Stimulated activated naive CD8-positive, alpha-beta T cell treated with anti-CD3 and anti-CD28 coated beads, Interleukin-15, Interleukin-2, amounts not matched to agents 100 U/mL and 50 U/mL, for 24 hours (primary cell): ENCODE measurements around the gene PDE3B.
A peak's percentile ranks its signal among the peaks of the same experiment; 100 is the strongest.
"Not testable (repeated sequence)": the region's sequence is repeated elsewhere in the genome, so short reads cannot be mapped to it uniquely, and the experiment has no call there.

Experiments used
- ATAC-seq: fragments of 150-1000 bp; cut with Tn5 transposase; one replicate; pipeline ENCODE4 v1.10.0; 2021
- DNase-seq: peaks from one replicate; pipeline ENCODE4 v3.0.0; 2021

Gene PDE3B

DNA sequence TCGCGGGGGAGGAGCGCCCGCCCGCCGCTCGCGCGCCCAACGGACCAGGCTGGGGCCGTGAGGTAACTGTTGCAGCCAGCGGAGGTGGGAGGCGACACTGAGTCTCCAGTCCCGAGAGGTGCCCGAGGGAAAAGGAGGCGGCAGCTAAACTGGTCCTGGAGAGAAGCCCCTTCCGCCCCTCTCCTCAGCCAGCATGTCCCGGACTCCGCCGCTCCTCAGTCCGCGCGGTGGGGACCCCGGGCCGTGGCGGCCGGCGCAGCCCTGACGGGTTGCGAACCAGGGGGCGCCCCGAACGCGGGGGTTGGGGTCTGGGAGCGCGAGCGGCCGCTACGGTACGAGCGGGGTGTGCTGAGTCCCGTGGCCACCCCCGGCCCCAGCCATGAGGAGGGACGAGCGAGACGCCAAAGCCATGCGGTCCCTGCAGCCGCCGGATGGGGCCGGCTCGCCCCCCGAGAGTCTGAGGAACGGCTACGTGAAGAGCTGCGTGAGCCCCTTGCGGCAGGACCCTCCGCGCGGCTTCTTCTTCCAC is at the start of gene PDE3B:
PDE3B (plus strand) TSS at position 108 of the 529 bp plus-strand sequence; CDS start at position 380, 272 bp downstream.
- ATAC-seq (peak; percentile 84), DNase-seq (peak; percentile 87)

DNA sequence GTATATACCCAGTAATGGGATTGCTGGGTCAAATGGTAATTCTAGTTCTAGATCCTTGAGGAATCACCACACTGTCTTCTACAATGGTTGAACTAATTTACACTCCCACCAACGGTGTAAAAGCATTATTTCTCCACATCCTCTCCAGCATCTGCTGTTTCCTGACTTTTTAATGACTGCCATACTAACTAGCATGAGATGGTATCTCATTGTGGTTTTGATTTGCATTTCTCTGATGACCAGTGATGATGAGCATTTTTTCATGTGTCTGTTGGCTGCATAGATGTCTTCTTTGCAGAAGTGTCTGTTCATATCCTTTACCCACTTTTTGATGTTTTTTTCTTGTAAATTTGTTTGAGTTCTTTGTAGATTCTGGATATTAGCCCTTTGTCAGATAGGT is 48.3 kb upstream of the PDE3B start:
- not testable (repeated sequence) for ATAC-seq, DNase-seq

DNA sequence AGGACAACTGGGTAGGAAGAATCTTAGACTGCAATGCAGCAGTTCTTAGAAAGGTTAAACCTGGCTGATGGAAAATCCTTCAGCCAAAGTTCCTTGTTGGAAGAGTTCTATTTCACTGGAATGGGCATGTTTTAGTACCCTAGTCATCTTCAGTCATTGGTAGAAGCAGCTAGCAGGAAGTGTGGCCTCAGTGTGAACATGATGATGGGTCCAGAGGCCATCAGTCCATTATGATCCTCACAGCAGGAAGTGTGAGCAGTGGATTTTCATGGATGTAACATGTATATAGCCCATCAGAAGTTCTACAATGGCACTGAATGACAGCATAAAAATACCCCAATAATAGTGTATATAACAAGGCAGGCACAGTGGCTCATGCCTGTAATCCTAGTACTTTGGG is 35.9 kb upstream of the PDE3B start:
- DNase-seq, result no peak
- no peak for ATAC-seq

DNA sequence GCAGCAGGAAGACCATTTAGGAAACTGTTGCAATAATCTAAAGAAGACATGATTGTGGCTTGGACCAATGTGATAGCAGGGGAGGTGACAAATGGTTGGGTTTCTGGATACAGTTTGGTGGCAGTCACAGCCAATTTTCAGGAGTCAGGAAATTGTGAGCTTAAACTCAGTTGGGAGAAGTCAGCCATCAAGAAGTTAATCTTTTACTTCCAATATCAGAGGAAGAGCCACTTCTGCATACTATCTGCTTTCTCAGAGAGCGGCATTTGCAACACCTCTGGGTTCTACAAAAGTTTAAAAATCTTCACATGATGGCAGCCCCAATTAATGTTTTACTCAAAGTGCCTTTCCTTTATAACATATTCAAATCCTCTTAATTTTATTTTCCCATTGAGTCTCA is 33.7 kb upstream of the PDE3B start:
- DNase-seq, result no peak
- no peak for ATAC-seq

DNA sequence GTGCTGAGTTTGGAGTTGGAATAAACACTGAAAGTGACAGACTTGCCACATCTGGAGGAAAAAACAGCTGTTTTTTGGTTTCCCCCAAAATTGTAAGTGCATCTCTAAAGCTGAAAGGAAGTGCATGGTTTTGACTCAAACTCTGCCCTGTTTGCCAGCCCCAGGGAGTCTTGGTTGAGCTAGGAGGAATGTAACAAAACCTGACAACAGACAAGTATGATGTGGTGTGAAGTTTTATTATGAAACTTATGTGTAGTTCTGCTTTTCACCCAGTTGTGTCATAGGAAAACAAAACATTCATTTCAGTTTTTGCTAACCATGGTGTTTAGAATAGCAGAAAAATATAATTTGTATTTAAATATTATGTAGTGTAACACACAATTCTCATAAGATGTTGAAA is 31.7 kb upstream of the PDE3B start:
- ATAC-seq, result no peak
- DNase-seq, result no peak

DNA sequence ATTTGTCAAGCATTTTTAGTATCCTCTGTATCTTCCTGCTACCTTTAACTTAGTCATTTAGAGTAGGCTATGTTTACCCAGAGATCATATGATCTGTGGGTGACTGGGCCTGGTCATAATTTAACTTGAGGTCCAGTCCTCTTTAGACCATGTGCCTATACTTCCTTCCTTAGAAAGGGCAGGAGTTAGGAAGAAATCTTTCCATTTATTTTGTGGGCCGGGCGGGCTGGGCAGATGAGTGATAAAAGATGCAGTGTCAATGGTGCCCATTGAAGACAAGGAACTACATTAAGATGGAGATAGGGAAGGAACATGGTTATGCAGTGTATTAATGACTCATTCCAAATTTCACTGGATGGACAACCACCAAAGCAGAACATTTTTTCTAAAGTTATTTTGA is 30.9 kb upstream of the PDE3B start:
- no peak for ATAC-seq
- no peak for DNase-seq

DNA sequence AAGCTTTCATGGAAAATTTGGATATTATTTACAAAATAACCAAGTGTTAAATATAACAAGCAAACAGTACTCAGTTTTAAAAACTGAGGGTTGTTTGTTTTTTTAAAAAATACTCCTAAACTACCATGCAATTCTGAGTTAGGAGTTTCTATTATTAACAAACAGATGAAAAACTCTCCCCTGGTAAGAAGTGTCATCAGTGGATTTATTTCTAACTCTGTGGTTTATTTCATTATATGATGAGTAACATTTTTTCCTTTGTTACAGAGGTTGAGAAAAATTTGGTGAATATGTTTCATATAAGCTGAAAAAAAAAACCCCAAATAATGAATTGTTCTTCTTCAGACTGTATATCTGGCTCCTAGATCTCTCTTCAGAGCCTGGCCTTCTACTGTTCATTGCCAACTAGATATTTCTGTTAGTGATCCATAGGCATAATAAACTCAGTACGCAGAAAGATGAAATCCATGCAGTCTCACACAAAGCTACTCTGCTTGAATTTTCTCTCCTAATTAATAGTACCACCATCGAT is 29.4 kb upstream of the PDE3B start:
- peak; percentile 49 for ATAC-seq
- no peak for DNase-seq

DNA sequence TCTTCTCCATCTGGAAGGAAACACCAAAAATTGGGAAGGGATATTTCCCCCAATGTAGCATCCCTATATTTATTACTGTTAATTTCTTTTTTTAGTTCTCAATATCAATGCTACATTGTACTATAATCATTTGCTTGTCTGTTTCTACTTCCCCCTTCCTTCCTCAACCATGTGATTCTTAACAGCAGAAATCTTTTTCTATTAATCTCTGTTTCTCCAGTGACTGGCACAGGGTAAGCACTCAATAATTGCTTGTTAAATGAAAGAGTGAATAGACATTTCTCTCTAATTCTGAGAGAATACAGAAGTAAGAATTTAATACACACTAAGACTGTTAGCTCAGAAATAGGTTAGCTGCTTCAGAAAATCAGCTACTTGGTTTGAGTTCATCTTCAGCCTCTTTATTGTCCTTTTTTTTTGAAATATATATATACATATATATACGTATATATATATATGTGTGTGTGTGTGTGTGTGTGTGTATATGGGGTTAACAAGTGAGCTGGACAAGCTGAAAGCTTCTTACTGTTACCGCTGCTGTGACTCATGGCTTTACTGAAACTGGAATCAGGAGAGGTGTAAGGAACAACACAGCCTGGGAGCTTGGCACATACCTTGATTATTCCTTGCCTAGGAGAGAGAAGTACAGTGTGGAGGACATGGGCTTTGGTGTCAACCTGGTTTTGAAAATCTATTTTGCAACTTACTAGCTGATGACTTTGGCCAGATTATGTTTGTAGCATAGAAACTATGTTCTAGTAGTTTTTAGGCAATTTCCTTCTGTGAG is 26.2 kb upstream of the PDE3B start:
- ATAC-seq (no peak), DNase-seq (no peak)

DNA sequence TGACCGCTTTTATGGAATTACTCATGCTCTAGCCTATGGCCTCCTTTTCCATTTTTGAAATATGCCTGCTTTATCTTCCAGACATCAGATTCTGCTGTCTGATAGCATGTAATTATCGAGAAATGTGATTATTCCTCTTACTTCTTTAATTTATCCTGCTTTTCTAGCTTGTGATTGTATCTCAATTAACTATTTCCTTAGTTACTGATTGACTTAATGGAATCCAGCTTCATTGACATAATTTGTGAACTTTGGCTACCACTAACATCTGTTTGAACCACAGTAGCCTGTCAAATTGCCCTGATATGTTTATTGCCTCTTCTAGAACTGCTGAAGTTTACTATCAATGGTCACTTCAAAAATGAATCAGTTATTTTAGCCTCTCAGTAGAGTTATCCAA is 25.5 kb upstream of the PDE3B start:
- DNase-seq (no peak), ATAC-seq (no peak)

DNA sequence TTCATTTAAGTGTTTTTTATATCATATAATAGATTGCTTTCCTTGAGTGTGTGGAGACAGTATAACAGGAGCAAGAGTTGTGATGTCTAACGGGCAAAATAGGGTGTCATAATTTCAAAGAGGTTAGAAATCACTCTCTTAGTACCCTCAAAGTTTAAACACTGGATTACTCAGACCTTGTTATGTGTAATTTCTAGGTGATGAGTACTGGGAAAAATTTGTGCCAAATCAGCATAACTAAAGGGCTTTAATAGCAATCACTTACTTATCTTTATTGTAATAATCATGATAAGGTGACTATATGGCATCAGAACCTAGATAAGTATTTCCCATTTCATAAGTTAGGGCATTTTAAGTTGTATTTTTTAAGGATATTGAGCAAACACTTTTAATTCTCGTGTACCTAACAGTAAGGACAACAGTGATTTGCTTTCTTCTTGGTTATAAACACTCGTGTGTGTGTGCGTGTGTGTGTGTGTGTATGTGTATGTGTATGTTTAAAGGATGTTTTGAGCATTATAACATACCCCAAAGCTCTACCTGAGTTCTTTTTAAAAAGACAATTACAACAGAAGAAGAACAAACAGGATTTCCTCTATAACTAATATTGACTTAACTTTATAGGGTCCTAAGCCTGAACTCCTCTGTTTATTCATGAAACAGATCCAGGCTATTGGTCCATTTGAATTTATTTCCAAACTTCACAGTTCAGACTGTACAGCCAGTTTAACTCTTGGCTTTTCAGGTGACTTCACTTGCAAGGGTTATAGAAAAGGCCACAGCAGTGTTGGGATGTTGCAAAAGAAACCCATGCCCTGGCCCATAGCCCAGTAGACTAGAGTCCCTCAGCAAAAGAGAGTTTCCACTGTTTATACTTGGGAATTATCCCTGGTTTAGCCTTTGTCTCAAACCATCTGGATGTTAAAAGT is 23.7 kb upstream of the PDE3B start:
- DNase-seq, result no peak
- ATAC-seq, result no peak

DNA sequence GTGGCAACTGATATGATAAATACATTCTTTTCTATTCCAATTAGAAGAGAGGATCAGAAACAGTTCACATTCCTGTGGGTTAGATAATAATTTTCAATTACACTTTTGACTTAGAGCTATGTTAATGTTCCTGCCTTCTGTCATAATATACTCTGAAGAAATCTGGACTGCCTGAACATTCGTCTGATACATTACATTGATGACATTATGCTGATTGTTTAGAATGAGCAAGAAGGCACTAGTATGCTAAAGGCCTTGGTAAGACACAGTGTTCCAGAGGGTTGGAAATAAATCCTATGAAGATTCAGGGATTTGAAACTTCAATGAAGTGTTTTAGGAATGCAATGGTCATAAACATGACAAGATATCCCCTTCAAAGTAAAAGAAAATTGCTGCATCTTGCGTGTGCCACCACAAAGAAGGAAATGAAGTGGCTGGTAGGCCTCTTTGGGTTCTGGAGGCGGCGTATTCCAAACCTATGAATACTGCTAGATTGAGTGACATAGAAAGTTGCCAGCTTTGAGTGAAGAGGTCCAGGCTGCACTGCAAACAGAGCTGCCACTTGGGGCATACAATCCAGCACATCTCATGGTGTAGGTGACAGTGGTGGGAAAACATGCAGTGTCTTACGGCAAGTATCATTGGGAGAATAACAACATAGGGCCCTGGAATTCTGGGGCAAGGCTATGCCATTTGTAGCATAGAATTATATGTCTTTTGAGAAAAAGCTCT is 21.2 kb upstream of the PDE3B start:
- ATAC-seq, result no peak

DNA sequence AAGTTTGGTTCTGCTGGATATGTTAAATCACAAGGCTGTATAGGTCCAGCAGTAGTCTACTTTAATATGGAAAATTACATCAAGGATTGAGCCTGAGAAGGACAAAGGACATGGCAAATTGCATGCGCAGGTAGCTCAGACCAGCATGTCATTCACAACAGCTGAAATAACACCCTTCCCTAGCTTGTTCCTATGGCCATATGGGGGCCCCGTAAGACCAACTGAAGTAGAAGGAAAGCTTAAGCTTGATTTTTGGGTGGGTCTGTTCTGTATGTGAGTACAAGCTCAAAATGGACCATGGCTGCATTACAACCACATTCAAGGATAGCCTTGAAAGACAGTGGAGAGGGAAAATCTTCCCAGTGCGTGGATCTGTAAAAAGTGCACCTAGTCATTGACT is 20.6 kb upstream of the PDE3B start:
- DNase-seq (no peak), ATAC-seq (no peak)

More for the DNA sequence above, 21.2 kb upstream of the PDE3B start:
- no peak for DNase-seq

DNA sequence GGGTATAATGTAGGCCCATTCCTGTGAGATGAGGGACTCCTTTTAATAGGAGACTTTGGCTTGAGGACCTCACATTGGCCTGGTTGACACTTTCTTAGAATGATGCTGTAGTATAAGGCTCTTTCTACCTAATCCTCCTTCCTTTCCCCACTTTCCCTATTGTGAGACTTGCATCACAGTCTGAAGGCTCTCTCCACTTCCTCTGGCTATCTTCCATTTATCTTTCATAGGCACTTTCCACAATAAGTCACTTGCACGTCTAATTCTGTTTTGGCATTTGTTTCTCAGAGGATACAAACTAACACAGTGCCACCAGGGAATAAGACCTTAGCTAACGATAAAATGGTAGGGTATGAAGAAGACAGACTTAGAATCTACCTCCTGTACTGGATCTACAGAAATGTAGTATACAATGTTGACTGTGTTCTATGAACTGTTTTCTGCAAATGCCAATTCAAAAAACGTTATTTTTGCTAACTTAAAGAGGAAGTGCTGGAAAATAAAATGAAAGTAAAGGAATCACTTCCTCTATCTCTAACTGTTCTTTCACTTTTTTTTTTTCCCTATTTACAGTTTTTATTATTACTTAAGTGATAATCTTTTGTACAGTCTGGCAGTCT is 17.9 kb upstream of the PDE3B start:
- ATAC-seq, result no peak

DNA sequence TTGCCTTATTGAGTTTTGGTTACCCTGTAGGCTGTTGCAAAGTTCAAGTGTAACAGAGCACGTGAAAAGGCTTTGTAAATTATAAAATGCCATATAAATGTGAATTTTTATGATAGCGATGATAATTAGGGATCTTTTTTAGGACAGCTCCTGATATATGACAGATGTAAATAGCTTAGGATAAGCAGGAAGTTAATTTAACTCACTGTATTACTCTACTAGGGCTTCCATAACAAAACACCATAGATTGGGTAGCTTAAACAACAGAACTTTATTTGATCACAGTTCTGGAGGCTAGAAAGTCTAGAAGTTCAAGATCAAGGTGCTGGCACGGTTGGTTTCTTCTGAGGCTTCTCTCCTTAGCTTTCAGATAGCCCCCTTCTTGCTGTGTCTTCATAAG is 17.0 kb upstream of the PDE3B start:
- DNase-seq (no peak), ATAC-seq (no peak)

More for the DNA sequence above, 17.9 kb upstream of the PDE3B start:
- no peak for DNase-seq

DNA sequence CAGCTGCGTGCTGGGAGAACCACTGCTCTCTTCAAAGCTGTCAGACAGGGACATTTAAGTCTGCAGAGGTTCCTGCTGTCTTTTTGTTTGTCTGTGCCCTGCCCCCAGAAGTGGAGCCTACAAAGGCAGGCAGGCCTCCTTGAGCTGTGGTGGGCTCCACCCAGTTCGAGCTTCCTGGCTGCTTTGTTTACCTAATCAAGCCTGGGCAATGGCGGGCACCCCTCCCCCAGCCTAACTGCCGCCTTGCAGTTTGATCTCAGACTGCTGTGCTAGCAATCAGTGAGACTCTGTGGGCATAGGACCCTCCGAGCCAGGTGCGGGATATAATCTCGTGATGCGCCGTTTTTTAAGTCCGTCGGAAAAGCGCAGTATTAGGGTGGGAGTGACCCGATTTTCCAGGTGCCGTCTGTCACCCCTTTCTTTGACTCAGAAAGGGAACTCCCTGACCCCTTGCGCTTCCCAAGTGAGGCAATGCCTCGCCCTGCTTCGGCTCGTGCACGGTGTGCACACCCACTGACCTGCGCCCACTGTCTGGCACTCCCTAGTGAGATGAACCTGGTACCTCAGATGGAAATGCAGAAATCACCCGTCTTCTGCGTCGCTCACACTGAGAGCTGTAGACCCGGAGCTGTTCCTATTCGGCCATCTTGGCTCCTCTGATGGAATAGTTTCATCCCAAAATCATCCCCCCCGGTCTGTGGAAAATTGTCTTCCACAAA is 9.9 kb upstream of the PDE3B start:
- DNase-seq, ATAC-seq: not testable (repeated sequence)

DNA sequence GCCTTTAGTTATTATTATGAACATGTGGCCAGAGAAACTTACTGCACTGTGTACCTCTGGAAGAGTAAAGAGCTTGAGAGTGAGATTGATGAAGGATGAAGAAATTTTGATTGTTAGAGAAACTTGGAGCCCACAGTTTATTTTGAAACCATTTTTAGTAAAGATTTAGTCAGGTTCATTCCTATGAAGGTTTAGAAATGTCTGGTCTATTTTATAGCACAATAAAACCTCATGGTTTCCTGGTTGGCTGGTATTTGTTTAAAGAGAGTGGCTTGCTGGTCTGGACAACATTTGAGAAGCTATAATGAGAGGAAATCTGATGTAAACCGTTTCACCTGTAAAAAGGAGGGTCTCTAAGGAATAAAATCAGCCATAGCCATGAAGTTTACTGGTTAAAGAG is 8.8 kb upstream of the PDE3B start:
- no peak for ATAC-seq

DNA sequence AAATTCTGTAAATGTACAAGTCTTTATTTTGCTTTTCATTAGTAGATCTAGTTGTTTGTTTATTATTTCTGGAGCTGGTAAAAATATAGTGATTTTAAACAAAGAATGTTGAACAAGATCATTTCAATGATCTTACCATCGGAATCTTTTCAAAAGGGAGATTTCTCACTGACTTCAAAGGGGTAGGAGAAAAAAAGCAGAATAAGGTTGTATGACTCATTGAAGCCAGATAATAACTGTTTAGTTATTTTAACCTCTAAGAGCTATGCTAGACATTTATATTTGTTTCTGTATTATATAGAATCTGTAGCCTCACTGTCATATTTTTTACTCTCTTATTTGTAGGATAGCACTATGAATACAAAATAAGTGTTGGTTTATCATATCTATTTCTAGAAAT is 8.1 kb upstream of the PDE3B start:
- ATAC-seq (no peak), DNase-seq (no peak)

More for the DNA sequence above, 8.8 kb upstream of the PDE3B start:
- no peak for DNase-seq

DNA sequence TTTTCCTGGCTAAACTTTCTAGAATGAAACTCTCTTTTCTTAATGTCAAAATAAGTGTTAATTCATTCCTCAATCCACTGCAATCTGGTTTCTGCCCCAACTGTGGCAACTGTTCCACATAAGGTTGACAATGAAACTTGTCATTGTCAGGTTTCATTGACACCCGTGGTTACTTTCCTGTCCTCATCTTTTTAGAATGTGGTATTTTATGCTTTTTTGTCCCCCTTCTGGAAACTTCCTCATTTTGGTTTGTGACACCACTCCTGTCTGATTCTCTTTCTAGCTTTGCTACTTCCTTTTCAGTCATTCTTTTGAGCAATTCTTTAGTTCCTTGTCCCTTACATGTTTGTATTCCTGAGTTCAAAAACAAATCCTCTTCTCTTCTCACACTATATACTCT is 7.5 kb upstream of the PDE3B start:
- no peak for DNase-seq
- peak; percentile 70 for ATAC-seq

DNA sequence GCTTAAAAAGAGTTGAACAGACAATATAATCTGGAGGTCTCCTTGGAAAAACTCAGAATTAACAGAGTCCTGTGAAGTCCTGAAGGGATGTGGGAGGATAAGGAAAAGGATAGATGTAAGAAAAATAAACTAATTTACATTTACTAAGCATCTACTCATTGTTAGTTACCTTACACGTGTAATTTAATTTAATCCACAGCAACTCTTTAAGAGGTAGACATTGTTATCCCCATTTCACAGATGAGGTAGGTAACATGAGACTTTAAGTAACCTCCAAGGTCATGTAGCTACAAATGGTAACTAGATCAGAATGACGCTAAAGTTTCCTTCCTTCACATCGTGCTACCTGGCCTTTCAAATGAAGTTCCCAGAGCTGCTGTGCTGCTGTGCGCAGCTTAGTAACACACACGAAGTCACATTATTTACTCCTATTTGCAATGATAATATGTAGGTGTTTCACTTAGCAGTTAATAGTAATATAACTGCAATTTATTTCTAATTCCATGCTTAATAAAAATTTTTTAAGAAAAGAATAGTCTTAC is 5.7 kb upstream of the PDE3B start:
- no peak for ATAC-seq

DNA sequence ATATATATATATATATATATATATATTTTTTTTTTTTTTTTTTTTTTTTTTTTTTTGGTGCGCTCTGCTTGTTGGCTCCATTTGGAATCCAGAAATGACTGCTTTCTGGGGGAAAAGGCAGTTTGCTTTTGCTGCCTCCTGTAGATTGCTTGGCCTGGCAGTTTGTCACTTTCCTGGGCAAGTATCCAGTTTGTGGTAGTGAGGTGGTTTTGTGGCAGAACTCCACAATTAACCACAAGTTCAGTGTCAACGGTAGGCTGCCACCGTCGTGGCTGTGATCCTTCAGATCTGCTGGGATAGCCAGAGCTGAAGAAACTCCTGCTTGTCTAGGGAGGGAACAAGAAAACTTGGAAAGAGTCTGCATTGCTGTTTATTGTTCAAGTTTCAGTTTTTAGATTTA is 5.0 kb upstream of the PDE3B start:
- DNase-seq (peak; percentile 23), ATAC-seq (no peak)

More for the DNA sequence above, 5.7 kb upstream of the PDE3B start:
- no peak for DNase-seq
